Measurements from ENCODE around the gene SAPCD2. TPM values are rescaled to one million over a fixed set of nuclear protein-coding genes. Genes with fewer than 3 reads are reported as not detected.

SAPCD2 gene
- total and polyA plus RNA-seq, 9 of the 15 experiments (the other 6 are each of a cell fraction or from before 2014, with no cell fraction given) = 3.4 to 91.8 (median 18.8) TPM

DNA sequence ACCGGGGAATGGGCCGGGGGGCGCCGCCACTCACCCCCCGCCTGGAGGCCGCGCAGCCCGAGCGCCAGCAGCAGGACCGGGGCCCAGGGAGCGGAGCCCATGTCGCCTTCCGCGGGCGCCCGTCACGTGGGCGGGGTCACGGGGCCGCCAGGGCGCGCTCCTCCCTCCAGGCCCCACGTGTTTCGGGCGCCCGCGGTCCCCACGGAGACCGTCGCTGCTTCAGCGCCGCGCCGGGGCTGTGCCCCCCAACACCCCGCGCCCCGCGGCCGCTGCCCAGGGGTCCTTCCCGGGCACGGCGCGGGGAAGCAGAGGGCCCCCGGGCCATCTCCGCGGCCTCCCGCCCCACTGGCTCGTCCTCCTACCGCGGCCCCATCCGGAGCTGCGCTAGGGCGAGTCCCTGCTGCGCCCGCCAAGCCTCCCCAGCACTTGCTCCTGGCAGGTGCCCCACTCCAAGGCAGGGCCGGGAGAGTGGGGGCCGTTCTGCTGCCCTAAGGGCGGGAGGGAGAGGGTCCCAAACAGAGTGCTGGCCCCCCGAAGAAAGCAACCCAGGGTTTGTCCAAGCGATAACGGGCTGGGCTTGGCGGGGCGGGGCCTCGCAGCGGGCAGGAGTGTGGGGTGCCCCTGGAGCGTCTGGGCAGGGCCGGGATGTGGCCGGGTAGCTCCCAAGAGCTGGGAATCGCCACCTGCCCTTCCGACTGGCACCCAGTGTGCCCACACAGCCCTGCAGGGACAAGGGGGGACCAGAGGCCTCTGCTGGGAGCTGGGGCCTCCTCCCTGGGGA is 44.4 kb upstream of the SAPCD2 start, which contains the start of gene DPP7 (continued):
- TF ChIP-seq IRF1 (CRISPR knock-in tag; IDR thresholded peaks at IDR 0.05; ENCODE audit: borderline replicate concordance) (no peak), EP300 (IDR thresholded peaks at IDR 0.05; ENCODE audit: low read length) (no peak), MAFK (IDR thresholded peaks at IDR 0.05; ENCODE audit: low read length) (no peak), MECOM (CRISPR knock-in tag; IDR thresholded peaks at IDR 0.05) (no peak), CC2D1A (IDR thresholded peaks at IDR 0.05) (no peak), MTA3 (IDR thresholded peaks at IDR 0.05; ENCODE audit: borderline replicate concordance) (peak; percentile 76), ZNF583 (CRISPR knock-in tag; IDR thresholded peaks at IDR 0.05) (peak; percentile 60; the same call in 1 of the 2 replicates), SREBF2 (CRISPR knock-in tag; IDR thresholded peaks at IDR 0.05) (no peak), PHB (CRISPR knock-in tag; IDR thresholded peaks at IDR 0.05) (no peak), SAFB2 (IDR thresholded peaks at IDR 0.05; ENCODE audit: borderline replicate concordance, low read depth, low read length, severe bottlenecking) (no peak), EP400 (IDR thresholded peaks at IDR 0.05) (no peak; the same call in 1 of the 2 replicates), NFE2L1 (tag; IDR thresholded peaks at IDR 0.05; ENCODE audit: borderline replicate concordance, low read depth) (no peak), FOXP1 (CRISPR knock-in tag; IDR thresholded peaks at IDR 0.05) (peak; percentile 68; the same call in 1 of the 2 replicates), SRSF9 (IDR thresholded peaks at IDR 0.05; ENCODE audit: borderline replicate concordance, low read depth, low read length) (no peak), ARHGAP35 (IDR thresholded peaks at IDR 0.05; ENCODE audit: partially characterized antibody) (no peak), TSC22D4 (tag; IDR thresholded peaks at IDR 0.05) (no peak), ZNF121 (CRISPR knock-in tag; conservative IDR thresholded peaks at IDR 0.05) (no peak), BRD9 (IDR thresholded peaks at IDR 0.05; ENCODE audit: low read depth, partially characterized antibody) (no peak), ZNF695 (CRISPR knock-in tag; IDR thresholded peaks at IDR 0.05) (no peak), FOXK2 (conservative IDR thresholded peaks at IDR 0.05 in 1 of 2, IDR thresholded peaks at IDR 0.05 in 1 of 2; ENCODE audit: low read depth in 2 of 2) (no peak), ZZZ3 (IDR thresholded peaks at IDR 0.05) (no peak), ZNF174 (CRISPR knock-in tag; IDR thresholded peaks at IDR 0.05) (no peak), SUPT5H (IDR thresholded peaks at IDR 0.05) (no peak), CTCFL (IDR thresholded peaks at IDR 0.05; ENCODE audit: borderline replicate concordance, insufficient read depth, low read depth, low read length, poor library complexity, severe bottlenecking) (no peak)
- TF ChIP-seq, protein P1, sequence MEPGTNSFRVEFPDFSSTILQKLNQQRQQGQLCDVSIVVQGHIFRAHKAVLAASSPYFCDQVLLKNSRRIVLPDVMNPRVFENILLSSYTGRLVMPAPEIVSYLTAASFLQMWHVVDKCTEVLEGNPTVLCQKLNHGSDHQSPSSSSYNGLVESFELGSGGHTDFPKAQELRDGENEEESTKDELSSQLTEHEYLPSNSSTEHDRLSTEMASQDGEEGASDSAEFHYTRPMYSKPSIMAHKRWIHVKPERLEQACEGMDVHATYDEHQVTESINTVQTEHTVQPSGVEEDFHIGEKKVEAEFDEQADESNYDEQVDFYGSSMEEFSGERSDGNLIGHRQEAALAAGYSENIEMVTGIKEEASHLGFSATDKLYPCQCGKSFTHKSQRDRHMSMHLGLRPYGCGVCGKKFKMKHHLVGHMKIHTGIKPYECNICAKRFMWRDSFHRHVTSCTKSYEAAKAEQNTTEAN (CRISPR knock-in tag; IDR thresholded peaks at IDR 0.05) = no peak

All from K562 (cell line).